Stomach (tissue), 9 donors: ENCODE results near the gene TSKS. TPM values are rescaled to one million over a fixed set of nuclear protein-coding genes. Genes with fewer than 3 reads are reported as not detected.

Experiments used
- DNase-seq, 2 donors: peaks; one replicate each; pipeline versions ENCODE4 v3.0.0 to v3.0.0-alpha.2; 2013 to 2019
- H3K27ac ChIP-seq, 5 donors: fragments of 200-600 bp in 4 of 5; sonication (generic) in 4 of 5; one replicate each; pipeline ENCODE4 v1.5.1; 2013 to 2019; ENCODE audit warnings: mild to moderate bottlenecking in 1 of 5, moderate library complexity in 1 of 5
- H3K27me3 ChIP-seq, 3 donors: fragments of 200-600 bp; sonication (generic); one replicate each; pipeline ENCODE4 v1.5.1; 2017 to 2019; ENCODE audit warnings: mixed run types in 1 of 3
- H3K36me3 ChIP-seq, 4 donors: fragments of 200-600 bp; sonication (generic); 1 replicate in 3 of 4; 2 replicates in 1 of 4; pipeline ENCODE4 v1.5.1; 2016 to 2019
- H3K4me1 ChIP-seq, 4 donors: fragments of 200-600 bp; sonication (generic); one replicate each; pipeline ENCODE4 v1.5.1; 2016 to 2019
- H3K4me3 ChIP-seq, 4 donors: fragments of 200-600 bp; sonication (generic) in 3 of 4; one replicate each; pipeline ENCODE4 v1.5.1; 2016 to 2019; ENCODE audit warnings: mild to moderate bottlenecking in 1 of 4
- H3K9me3 ChIP-seq, 4 donors: fragments of 200-600 bp; sonication (generic); one replicate each; pipeline ENCODE4 v1.5.1; 2016 to 2019
- EP300 ChIP-seq: sonication (generic); formaldehyde crosslinking; IDR thresholded peaks from one replicate; pipeline ENCODE4 v1.6.1; 2017; ENCODE audit warnings: antibody characterized with exemption
- POLR2A ChIP-seq, 4 donors: fragments of 450-650 bp; IDR thresholded peaks; one replicate each; pipeline ENCODE4 v1.6.1; 2016; ENCODE audit warnings: antibody characterized with exemption in 4 of 4, control low read depth in 2 of 4, mild to moderate bottlenecking in 1 of 4, moderate library complexity in 1 of 4
- POLR2AphosphoS5 ChIP-seq, 3 donors: sonication (generic); formaldehyde crosslinking; IDR thresholded peaks; one replicate each; pipeline ENCODE4 v1.6.1; 2016; ENCODE audit warnings: antibody characterized with exemption in 3 of 3
- WGBS, 5 donors: extraction: QIAGEN DNeasy Blood & Tissue Kit in 3 of 5; methylation state at CpG; one replicate each; pipeline versions ENCODE4 v1.1.5 to v1.1.7; 2013 to 2018; 5-methylcytosine and 5-hydroxymethylcytosine counted together
- intact Hi-C: fragments of 100-400 bp; cut with DNase I; formaldehyde crosslinking; loops from one replicate; pipeline ENCODE4 v1.15.1; 2023; ENCODE audit warnings: low total_unique reads
- polyA plus RNA-seq, 3 donors: library from polyadenylated mRNA; stranded (reverse); fragments of 200-250 nt; gene quantifications; one replicate each; pipeline ENCODE4 v1.2.3, GENCODE V29; 2013
- total RNA-seq, 5 donors: library from RNA; depleted of rRNA; stranded (reverse); fragments of >200 nt; gene quantifications; one replicate each; pipeline versions ENCODE4 v1.1.0 to v1.2.3, GENCODE V29; 2014 to 2016
- TF ChIP-seq, protein P1 (sequence below), 7 experiments: fragments of 450-650 bp in 4 of 7; fragments of 200-600 bp in 3 of 7; sonication (generic) in 3 of 7; IDR thresholded peaks; one replicate each; pipeline ENCODE4 v1.5.1; 2016 to 2019; ENCODE audit warnings: antibody characterized with exemption in 7 of 7, control low read depth in 2 of 7, mild to moderate bottlenecking in 1 of 7
- donor health status: healthy with polysubstance abuse.
- donor health status: Bipolar disorder and iron deficiency.
- donor health status: healthy.

TSKS gene
- total and polyA plus RNA-seq, 8 donors = 0.73 TPM; not detected in 7

DNA sequence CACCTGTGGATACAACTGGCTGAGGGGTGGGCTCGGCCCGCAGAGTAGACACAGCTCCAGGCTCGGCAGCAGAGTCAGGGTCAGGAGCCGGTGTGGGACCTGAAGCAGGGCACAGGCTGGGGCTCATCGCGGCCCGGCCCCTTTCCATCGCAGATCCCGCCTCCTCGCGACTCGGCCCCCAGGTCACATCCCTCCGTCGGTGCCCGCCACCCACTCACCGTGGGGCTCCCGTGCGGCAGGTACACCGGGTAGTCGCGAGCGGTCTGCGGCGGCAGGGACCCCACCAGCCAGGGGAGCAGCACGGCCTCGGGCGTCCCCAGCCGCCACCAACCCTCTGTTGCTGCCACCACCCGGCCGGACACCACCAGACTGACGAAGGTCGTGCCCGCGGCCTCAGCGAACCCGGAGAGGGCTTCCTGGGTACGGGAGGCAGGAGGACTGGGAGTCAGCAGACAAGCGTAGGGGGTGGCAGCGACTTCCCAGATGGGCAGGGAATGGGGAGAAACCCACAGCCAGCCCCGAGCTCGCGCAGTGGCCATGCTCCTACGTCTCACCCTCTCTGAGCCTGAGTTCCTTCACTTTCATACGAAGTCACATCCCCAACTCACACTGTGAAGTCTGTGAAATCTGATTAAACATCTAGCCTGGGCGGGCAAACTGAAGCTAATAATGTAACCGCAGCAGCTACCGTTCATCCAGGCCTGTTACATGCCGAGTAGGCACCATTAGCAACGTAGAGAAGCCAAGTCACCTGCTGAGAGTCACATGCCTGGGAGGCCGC is 46.2 kb upstream of the TSKS start:
- peak overlapping the region; percentile 73 to 91 (median 80) for H3K4me3 ChIP-seq
- H3K9me3 ChIP-seq = no peaks in the 10 kb centered on the region
- H3K4me1 ChIP-seq = peaks cover 12 to 56% (median 37%) of the 10 kb centered on the region in 4 donors
- 4 to 15% (median 10%) methylated on average over 16 to 50 of the region's 50 CpGs for WGBS, 5 donors
- H3K27ac ChIP-seq = peak overlapping the region; percentile 79 to 89 (median 86)
- H3K36me3 ChIP-seq = peaks cover 14 to 36% (median 34%) of the 10 kb centered on the region in 4 donors
- intact Hi-C loops = no loop called here
- TF ChIP-seq POLR2AphosphoS5 (IDR thresholded peaks at IDR 0.05) (peak in 2 of 3 donors; percentile 13 to 19), POLR2A (IDR thresholded peaks at IDR 0.05) (no peak)
- no peaks in the 10 kb centered on the region for H3K27me3 ChIP-seq
- peak; percentile 66 to 76 for DNase-seq

DNA sequence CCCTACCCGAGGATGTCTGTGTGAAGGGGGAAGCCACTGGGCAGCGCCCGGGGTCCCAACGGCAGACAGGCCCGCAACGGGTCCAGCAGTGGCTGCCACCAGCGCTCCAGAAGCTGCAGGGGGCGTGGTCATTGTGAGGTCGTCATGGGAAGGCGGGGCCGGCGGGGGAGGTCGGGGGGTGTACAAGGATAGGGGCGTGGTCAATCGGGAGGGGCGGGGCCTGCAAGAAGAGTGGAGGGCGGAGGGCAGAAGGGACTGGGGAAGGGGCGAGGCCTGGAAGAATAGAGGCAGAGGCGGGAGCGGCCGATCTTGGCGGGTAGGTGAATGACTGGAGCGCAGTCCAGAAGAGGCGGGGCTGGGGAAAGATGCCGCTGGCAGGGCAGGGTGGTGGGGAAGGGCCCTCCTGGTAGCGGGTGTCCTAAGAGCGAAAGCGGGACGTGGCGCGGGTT is 45.6 kb upstream of the TSKS start:
- Histone ChIP-seq H3K27ac (peak overlapping the region; percentile 79 to 89 (median 86)), H3K27me3 (no peaks in the 10 kb centered on the region), H3K36me3 (peaks cover 14 to 42% (median 40%) of the 10 kb centered on the region in 4 donors), H3K9me3 (no peaks in the 10 kb centered on the region), H3K4me1 (peaks cover 12 to 49% (median 37%) of the 10 kb centered on the region in 4 donors), H3K4me3 (peak overlapping the region; percentile 73 to 91 (median 80))
- WGBS, 5 donors = 1 to 8% (median 2%) methylated on average over 27 to 31 of the region's 31 CpGs
- intact Hi-C loops = no loop called here
- peak in 1 of 3 donors; percentile 4 for TF ChIP-seq POLR2AphosphoS5 (IDR thresholded peaks at IDR 0.05)
- no peak for TF ChIP-seq POLR2A (IDR thresholded peaks at IDR 0.05)
- DNase-seq = peak; percentile 96

DNA sequence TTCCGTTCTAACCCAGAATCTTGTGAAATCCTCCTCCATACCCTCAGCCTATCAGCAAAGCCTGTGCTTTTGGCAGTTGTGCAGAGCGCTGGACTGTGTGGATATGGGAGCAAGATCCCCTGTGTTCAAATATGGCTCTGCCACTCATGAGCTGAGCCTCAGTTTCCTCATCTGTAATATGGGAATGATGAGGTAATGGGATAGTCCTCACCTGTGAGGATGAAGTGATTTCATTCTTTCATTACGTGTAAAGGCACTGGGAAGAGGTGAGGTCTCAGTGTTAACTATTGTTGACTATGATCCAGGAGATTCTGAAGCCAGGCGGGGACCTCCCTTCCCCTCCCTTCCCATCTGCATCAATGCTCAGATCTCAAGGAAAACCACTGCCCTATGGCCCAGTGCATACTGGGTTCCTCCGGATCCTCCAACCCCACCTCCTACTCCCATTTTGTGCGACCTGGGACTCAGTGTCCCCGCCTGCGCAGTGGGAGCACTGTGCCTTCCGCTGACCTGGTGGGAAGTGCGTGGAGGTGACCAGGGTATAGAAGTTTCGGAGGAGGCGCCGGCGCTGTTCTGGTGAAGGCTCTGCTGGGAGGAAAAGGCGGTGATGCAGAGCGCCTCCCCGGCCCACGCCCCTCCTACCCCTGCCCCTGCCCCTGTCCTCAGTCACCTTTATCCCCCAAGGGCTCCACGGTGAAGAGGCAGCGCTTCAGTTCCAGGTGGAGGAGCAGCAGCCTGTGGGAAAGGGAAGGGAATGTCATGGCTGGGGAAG is 45.0 kb upstream of the TSKS start:
- Histone ChIP-seq H3K4me1 (peaks cover 12 to 48% (median 36%) of the 10 kb centered on the region in 4 donors), H3K4me3 (peak overlapping the region; percentile 73 to 91 (median 80)), H3K27me3 (no peaks in the 10 kb centered on the region), H3K9me3 (no peaks in the 10 kb centered on the region), H3K27ac (peak overlapping the region; percentile 15 to 89 (median 86)), H3K36me3 (peaks cover 21 to 49% (median 47%) of the 10 kb centered on the region in 4 donors)
- DNase-seq = no peak
- 78 to 84% (median 81%) methylated on average over 20 of the region's 20 CpGs for WGBS, 5 donors
- TF ChIP-seq POLR2A (IDR thresholded peaks at IDR 0.05) = no peak
- TF ChIP-seq, protein P1, sequence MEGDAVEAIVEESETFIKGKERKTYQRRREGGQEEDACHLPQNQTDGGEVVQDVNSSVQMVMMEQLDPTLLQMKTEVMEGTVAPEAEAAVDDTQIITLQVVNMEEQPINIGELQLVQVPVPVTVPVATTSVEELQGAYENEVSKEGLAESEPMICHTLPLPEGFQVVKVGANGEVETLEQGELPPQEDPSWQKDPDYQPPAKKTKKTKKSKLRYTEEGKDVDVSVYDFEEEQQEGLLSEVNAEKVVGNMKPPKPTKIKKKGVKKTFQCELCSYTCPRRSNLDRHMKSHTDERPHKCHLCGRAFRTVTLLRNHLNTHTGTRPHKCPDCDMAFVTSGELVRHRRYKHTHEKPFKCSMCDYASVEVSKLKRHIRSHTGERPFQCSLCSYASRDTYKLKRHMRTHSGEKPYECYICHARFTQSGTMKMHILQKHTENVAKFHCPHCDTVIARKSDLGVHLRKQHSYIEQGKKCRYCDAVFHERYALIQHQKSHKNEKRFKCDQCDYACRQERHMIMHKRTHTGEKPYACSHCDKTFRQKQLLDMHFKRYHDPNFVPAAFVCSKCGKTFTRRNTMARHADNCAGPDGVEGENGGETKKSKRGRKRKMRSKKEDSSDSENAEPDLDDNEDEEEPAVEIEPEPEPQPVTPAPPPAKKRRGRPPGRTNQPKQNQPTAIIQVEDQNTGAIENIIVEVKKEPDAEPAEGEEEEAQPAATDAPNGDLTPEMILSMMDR (IDR thresholded peaks at IDR 0.05) = no peak
- TF ChIP-seq POLR2AphosphoS5 (IDR thresholded peaks at IDR 0.05) = no peak
- no peak for TF ChIP-seq EP300
- intact Hi-C loops = no loop called here

DNA sequence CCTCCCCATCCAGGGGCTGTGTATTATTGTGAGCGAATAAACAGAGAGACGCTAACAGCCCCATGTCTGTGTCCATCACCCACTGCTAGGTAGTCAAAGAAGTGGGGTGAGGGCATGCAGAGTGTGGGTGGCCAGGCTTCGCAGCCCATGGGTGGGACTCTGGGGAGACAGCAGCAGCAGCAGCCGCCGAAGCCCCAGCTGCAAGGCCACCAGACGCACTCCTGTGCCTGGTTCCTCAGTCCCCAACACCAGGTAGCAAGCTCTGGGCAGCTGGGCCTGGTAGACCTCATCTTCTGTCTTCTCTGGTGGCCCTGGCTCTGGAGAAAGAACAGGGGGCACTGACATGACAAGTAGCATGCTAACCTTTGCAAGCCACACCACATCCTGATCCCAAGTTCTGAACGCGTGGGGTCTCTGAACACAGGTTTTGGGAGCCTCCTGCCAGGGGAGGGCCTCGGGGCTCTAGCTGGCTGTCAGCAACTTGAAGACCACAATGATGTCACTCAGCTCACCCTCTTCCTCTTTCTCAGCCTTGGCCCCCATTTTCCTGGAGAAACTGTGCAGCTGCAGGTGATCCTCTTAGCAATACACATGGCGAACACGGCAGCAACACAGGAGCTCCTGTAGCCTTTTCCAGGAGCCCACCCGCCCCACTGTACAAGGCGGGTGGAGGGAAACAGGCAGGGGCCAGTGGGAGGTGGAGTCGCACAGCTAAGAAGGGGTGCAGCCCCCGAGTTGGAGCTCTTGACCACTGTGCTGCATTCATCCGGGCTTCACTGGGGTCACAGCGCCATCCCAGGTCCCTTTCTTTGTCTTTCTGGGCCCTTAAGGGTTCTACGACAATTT is 44.2 kb upstream of the TSKS start:
- intact Hi-C loops = no loop called here
- Histone ChIP-seq H3K27me3 (no peaks in the 10 kb centered on the region), H3K4me1 (peaks cover 12 to 50% (median 32%) of the 10 kb centered on the region in 4 donors), H3K27ac (peak overlapping the region in 2 of 5 donors; percentile 86 to 87), H3K36me3 (peaks cover 26 to 57% (median 55%) of the 10 kb centered on the region in 4 donors), H3K4me3 (no peak overlapping the region), H3K9me3 (no peaks in the 10 kb centered on the region)
- TF ChIP-seq POLR2A (IDR thresholded peaks at IDR 0.05) = no peak
- no peak for TF ChIP-seq POLR2AphosphoS5 (IDR thresholded peaks at IDR 0.05)
- TF ChIP-seq, protein P1 (IDR thresholded peaks at IDR 0.05) = no peak
- no peak for TF ChIP-seq EP300
- peak in 1 of 2 donors; percentile 28 for DNase-seq
- WGBS, 5 donors = 81 to 87% (median 84%) methylated on average over 17 to 18 of the region's 18 CpGs
